Neuron (in vitro differentiated cells): ENCODE measurements around the gene CD53.

ENCODE experiments used
- H2AFZ ChIP-seq: one replicate; pipeline ENCODE4 v1.6.1; 2013; ENCODE audit warnings: low read depth, mild to moderate bottlenecking, inconsistent platforms, low read length, moderate library complexity
- H3K27me3 ChIP-seq: one replicate; pipeline ENCODE4 v1.6.1; 2013; ENCODE audit warnings: low read length; ENCODE audit not compliant: insufficient read depth
- H3K36me3 ChIP-seq: one replicate; pipeline ENCODE4 v1.6.1; 2013; ENCODE audit warnings: low read length; ENCODE audit not compliant: insufficient read depth
- H3K4me1 ChIP-seq: one replicate; pipeline ENCODE4 v1.6.1; 2013; ENCODE audit warnings: low read length; ENCODE audit not compliant: insufficient read depth
- H3K4me3 ChIP-seq: 2 replicates; pipeline ENCODE4 v1.5.1; 2013; ENCODE audit warnings: mild to moderate bottlenecking, low read length, moderate library complexity
- H3K9me3 ChIP-seq: one replicate; pipeline ENCODE4 v1.6.1; 2013; ENCODE audit warnings: low read length

Gene CD53

GRCh38 chr1:110879758-110880606 lies 7.0 kb downstream of the CD53 start:
- H3K4me3 ChIP-seq: no peak overlapping the region
- no peaks in the 10 kb centered on the region for H3K36me3 ChIP-seq
- H3K4me1 ChIP-seq: no peaks in the 10 kb centered on the region
- no peaks in the 10 kb centered on the region for H3K9me3 ChIP-seq
- no peak overlapping the region for H2AFZ ChIP-seq
- H3K27me3 ChIP-seq: peaks cover 5% of the 10 kb centered on the region

DNA sequence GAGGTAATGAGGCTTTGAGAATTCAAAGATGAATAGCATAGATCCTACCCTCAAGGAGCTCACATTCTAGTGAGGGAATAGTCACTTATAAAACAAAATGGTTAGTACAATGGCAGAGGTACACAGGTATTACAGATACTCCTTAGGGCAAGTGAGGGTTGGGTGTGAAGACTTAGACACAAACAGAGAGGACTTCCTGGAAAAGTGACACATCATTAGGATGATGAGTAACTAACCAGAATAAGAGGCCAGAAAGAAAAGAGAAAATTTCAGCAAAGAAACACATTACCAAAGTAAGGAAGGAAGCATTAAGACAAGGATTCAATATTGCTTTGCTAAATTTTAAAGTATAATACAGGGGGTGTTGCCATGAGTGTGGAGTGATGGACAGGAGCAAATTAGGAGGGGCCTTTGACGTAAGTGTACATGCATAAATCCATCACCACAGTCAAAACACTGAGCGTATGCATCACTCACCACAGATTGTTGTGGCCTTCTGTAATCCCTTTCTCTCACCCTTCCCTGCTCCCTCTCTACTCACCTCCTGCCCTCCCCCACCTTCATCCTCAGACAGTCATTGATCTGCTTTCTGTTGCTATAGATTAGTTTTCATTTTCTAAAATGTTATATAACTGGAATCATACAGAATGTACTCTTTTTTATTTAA lies 7.9 kb downstream of the CD53 start:
- Histone ChIP-seq H3K9me3 (no peaks in the 10 kb centered on the region), H3K36me3 (no peaks in the 10 kb centered on the region), H3K27me3 (peaks cover 5% of the 10 kb centered on the region), H3K4me1 (no peaks in the 10 kb centered on the region), H2AFZ (no peak overlapping the region), H3K4me3 (no peak overlapping the region)

- Histone ChIP-seq H2AFZ (no peak overlapping the region), H3K36me3 (no peaks in the 10 kb centered on the region), H3K27me3 (peaks cover 6% of the 10 kb centered on the region), H3K4me3 (no peak overlapping the region), H3K9me3 (no peaks in the 10 kb centered on the region), H3K4me1 (no peaks in the 10 kb centered on the region)
These were observed 15.1 kb downstream of the CD53 start for GRCh38 chr1:110888049-110888448.

DNA sequence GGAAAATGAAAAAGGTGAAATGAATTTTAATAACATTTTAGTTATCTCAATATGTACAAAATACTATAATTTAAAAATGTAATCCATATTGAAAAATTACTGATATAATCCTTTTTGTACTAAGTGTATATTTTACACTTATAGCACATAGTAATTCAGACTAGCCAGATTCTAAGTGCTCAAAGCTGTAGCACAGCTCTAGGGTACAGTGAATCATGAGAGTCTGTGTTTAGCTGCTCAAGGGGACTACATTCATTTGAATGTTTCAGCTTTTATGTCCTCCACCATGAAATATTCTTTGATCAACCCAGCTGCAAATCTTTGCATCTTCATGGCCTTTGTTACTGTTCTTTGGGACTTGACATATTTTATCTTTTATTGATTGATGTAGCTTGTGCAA lies 15.7 kb downstream of the CD53 start:
- Histone ChIP-seq H3K36me3 (no peaks in the 10 kb centered on the region), H3K27me3 (peaks cover 6% of the 10 kb centered on the region), H2AFZ (no peak overlapping the region), H3K4me3 (no peak overlapping the region), H3K9me3 (no peaks in the 10 kb centered on the region), H3K4me1 (no peaks in the 10 kb centered on the region)

- Histone ChIP-seq H2AFZ (no peak overlapping the region), H3K9me3 (no peaks in the 10 kb centered on the region), H3K4me1 (no peaks in the 10 kb centered on the region)
These were observed 17.7 kb downstream of the CD53 start for GRCh38 chr1:110890474-110891196.

GRCh38 chr1:110893908-110894490 lies 21.1 kb downstream of the CD53 start:
- Histone ChIP-seq H3K9me3 (no peaks in the 10 kb centered on the region), H2AFZ (no peak overlapping the region), H3K4me3 (no peak overlapping the region), H3K4me1 (no peaks in the 10 kb centered on the region), H3K36me3 (no peaks in the 10 kb centered on the region), H3K27me3 (peaks cover 8% of the 10 kb centered on the region)

More at GRCh38 chr1:110890474-110891196, 17.7 kb downstream of the CD53 start:
- H3K4me3 ChIP-seq: no peak overlapping the region
- no peaks in the 10 kb centered on the region for H3K36me3 ChIP-seq
- peaks cover 8% of the 10 kb centered on the region for H3K27me3 ChIP-seq

DNA sequence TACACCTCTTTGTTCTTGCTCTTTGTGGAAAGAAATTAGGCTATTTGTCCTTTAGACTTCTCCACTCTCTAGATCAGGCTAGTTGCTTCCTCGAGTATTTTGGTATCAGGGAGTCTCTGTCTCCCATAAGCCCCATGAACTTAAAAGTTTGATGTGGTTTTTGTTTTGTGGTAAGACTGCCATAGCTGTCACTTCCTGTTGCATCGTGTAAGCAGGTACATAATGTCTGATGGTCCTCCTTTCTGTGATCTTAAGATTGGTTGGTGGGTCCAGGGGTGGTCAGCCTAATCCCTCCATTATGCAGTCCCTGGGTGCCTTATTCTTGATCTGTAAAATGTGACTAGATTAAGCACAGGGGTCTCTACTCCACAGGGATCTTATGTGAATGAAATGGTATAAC lies 23.1 kb downstream of the CD53 start:
- peaks cover 8% of the 10 kb centered on the region for H3K27me3 ChIP-seq

DNA sequence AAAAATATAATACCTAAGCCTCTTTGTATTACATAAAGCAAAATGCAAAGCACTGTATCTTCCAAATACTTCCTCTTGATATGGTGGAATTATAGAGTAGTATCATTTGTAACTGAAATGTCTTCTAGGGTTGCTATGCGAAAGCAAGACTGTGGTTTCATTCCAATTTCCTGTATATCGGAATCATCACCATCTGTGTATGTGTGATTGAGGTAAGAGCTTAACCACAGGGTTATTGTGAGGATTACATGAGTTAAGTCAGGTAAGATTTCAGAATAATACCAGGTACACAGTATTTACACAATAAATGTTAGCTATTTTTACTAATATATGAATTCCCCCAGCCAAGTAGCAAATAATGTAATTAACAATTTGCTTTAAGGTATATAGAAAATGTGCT lies 24.7 kb downstream of the CD53 start:
- Histone ChIP-seq H2AFZ (no peak overlapping the region), H3K36me3 (no peaks in the 10 kb centered on the region), H3K4me3 (no peak overlapping the region), H3K4me1 (no peaks in the 10 kb centered on the region), H3K9me3 (no peaks in the 10 kb centered on the region), H3K27me3 (peaks cover 2% of the 10 kb centered on the region)

More for the DNA sequence above, 23.1 kb downstream of the CD53 start:
- H2AFZ ChIP-seq: no peak overlapping the region
- H3K4me3 ChIP-seq: no peak overlapping the region
- H3K4me1 ChIP-seq: no peaks in the 10 kb centered on the region
- H3K36me3 ChIP-seq: no peaks in the 10 kb centered on the region
- no peaks in the 10 kb centered on the region for H3K9me3 ChIP-seq

- Histone ChIP-seq H3K4me1 (no peaks in the 10 kb centered on the region), H3K36me3 (no peaks in the 10 kb centered on the region), H3K9me3 (no peaks in the 10 kb centered on the region), H2AFZ (no peak overlapping the region), H3K27me3 (peaks cover 2% of the 10 kb centered on the region), H3K4me3 (no peak overlapping the region)
These were observed 25.9 kb downstream of the CD53 start for GRCh38 chr1:110898734-110899457.

DNA sequence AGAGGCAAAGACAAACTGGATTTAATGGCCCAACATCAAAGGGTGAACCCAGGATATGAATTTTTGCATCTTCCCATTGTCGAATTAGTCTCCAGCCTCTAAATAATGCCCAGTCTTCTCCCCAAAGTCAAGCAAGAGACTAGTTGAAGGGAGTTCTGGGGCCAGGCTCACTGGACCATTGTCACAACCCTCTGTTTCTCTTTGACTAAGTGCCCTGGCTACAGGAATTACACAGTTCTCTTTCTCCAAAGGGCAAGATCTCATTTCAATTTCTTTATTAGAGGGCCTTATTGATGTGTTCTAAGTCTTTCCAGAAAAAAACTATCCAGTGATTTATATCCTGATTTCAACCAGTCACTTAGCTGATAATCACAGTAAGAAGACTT lies 26.5 kb downstream of the CD53 start:
- Histone ChIP-seq H3K27me3 (peaks cover 2% of the 10 kb centered on the region), H3K36me3 (no peaks in the 10 kb centered on the region), H3K4me3 (no peak overlapping the region), H3K4me1 (no peaks in the 10 kb centered on the region), H2AFZ (no peak overlapping the region), H3K9me3 (no peaks in the 10 kb centered on the region)

DNA sequence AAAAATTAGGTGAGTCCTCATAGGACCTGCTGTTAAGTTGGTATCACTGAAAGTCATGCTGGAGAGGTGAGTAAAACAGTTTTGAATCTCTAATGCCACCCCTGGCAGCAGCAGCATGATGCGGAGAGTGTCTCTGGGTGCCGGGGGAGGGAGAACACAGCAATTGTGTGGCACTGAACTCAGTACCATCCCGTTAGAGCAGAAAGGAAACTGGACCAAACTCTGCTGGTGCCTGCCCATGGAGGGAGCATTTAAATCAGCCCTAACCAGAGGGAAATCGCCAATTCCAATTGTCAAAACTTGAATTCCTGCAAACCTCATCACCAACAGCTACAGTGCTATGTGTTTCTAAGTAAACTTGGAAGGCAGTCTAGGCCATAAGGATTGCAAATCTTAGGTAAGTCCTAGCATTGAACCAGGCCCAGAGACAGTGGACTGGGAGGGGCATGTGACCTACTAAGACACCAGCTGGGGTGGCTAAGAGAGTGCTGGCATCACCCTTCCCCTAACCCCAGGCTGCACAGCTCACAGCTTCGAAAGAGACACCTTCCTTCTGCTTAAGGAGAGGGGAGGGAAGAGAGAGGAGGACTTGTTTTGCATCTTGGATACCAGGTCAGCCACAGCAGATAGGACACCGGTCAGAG lies 30.0 kb downstream of the CD53 start:
- Histone ChIP-seq H3K4me1 (no peaks in the 10 kb centered on the region), H3K9me3 (no peaks in the 10 kb centered on the region), H3K4me3 (no peak overlapping the region), H2AFZ (no peak overlapping the region), H3K36me3 (no peaks in the 10 kb centered on the region), H3K27me3 (no peaks in the 10 kb centered on the region)

DNA sequence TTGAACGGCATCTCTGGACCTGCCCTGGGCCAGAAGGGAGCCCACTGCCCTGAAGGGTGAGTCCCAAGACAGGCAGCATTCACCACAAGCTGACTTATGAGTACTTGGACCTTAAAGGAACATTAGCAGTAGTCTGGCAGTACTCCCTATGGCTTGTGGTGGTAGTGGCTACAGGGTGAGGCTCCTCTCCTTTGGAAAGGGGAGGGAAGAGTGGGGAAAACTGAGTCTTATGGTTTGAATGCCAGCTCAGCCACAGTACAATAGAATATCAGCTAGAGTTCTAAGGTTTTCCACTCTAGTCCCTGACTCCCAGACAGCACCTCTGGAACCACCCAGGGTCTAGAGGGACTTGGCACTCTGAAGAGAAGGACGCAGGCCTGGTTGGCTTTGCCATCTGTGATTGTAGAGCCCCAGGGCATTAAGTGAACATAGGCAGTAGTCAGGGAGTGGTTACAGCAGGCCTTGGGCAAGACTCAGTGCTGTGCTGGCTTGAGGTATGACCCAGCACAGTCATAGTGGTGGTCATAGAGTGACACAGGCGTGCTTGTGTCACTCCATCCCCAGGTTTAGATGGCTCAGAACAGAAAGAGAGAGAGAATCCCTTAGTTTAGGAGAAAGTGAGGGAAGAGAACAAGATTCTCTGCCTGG lies 31.0 kb downstream of the CD53 start:
- Histone ChIP-seq H3K4me3 (no peak overlapping the region), H3K27me3 (no peaks in the 10 kb centered on the region), H3K9me3 (no peaks in the 10 kb centered on the region), H2AFZ (no peak overlapping the region), H3K4me1 (no peaks in the 10 kb centered on the region), H3K36me3 (no peaks in the 10 kb centered on the region)
